Sigmoid colon (tissue), 4 donors: ENCODE measurements around the gene C1QA.

ENCODE experiments used
- POLR2AphosphoS5 ChIP-seq, 4 donors: sonication (generic); formaldehyde crosslinking; IDR thresholded peaks; one replicate each; pipeline ENCODE4 v1.6.1; 2017; ENCODE audit warnings: antibody characterized with exemption in 4 of 4
- TF ChIP-seq, protein P1 (sequence below), 4 experiments: fragments of 450-650 bp in 3 of 4; fragments of 200-600 bp in 1 of 4; IDR thresholded peaks; one replicate each; pipeline ENCODE4 v1.5.1; 2016 to 2019; ENCODE audit warnings: antibody characterized with exemption in 4 of 4, mild to moderate bottlenecking in 3 of 4, moderate library complexity in 2 of 4

DNA sequence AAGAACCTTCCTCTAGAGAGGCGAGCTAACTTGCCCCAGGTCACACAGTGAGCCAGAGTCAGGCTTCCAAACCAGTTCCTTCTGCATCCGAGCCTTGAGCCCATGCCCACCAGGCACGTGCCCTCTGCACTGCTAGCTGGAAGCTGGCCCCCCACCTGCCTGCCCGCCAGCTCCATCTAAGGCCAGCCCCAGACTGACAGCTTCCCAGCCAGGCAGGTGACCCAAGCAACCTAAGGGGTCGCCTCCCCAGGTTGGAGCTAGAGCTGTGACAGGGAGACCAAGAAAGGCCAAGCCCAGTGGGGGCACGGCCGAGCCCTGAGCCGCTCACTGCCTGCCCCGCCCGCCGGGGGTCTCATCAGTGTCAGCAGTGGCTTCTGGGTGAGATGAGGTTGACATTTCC lies 19.9 kb upstream of the C1QA start:
- TF ChIP-seq, protein P1, sequence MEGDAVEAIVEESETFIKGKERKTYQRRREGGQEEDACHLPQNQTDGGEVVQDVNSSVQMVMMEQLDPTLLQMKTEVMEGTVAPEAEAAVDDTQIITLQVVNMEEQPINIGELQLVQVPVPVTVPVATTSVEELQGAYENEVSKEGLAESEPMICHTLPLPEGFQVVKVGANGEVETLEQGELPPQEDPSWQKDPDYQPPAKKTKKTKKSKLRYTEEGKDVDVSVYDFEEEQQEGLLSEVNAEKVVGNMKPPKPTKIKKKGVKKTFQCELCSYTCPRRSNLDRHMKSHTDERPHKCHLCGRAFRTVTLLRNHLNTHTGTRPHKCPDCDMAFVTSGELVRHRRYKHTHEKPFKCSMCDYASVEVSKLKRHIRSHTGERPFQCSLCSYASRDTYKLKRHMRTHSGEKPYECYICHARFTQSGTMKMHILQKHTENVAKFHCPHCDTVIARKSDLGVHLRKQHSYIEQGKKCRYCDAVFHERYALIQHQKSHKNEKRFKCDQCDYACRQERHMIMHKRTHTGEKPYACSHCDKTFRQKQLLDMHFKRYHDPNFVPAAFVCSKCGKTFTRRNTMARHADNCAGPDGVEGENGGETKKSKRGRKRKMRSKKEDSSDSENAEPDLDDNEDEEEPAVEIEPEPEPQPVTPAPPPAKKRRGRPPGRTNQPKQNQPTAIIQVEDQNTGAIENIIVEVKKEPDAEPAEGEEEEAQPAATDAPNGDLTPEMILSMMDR (IDR thresholded peaks at IDR 0.05) = no peak
- no peak for TF ChIP-seq POLR2AphosphoS5 (IDR thresholded peaks at IDR 0.05)
